HepG2 (cell line): ENCODE data around the gene HMGCS2. TPM values are rescaled to one million over a fixed set of nuclear protein-coding genes. Genes with fewer than 3 reads are reported as not detected.

Experiments
- ARNT2 ChIP-seq: sonication (generic); formaldehyde crosslinking; IDR thresholded peaks from 2 replicates; pipeline ENCODE4 v1.8.0; 2022; ENCODE audit warnings: mild to moderate bottlenecking, low read depth, missing genetic modification reagents, moderate library complexity
- CREM ChIP-seq, 2 experiments: sonication (generic) in 1 of 2; formaldehyde crosslinking in 1 of 2; IDR thresholded peaks; 2 replicates each; pipeline versions ENCODE4 v1.4.0 to v1.6.1; 2016 to 2020; ENCODE audit warnings: antibody characterized with exemption in 1 of 2, mild to moderate bottlenecking in 1 of 2, missing genetic modification reagents in 1 of 2
- DNMT1 ChIP-seq: sonication (generic); formaldehyde crosslinking; IDR thresholded peaks from 2 replicates; pipeline ENCODE4 v1.5.1; 2020; ENCODE audit warnings: mild to moderate bottlenecking, missing genetic modification reagents
- FOXP1 ChIP-seq, 2 experiments: fragments of 450-650 bp in 1 of 2; IDR thresholded peaks; 2 replicates each; pipeline ENCODE4 v1.6.1; 2017 to 2018; ENCODE audit warnings: antibody characterized with exemption in 1 of 2
- HNF4A ChIP-seq: sonication (generic); formaldehyde crosslinking; IDR thresholded peaks from 2 replicates; pipeline ENCODE4 v1.4.0; 2020; ENCODE audit warnings: missing genetic modification reagents
- MAFG ChIP-seq: sonication (generic); formaldehyde crosslinking; IDR thresholded peaks from 2 replicates; pipeline ENCODE4 v1.5.1; 2020; ENCODE audit warnings: mild to moderate bottlenecking, missing genetic modification reagents
- NCOR1 ChIP-seq: fragments of 200-600 bp; sonication (generic); IDR thresholded peaks from 2 replicates; pipeline ENCODE4 v1.7.0; 2017; ENCODE audit warnings: antibody characterized with exemption, low read length, borderline replicate concordance
- NFYB ChIP-seq: sonication (generic); formaldehyde crosslinking; IDR thresholded peaks from 2 replicates; pipeline ENCODE4 v1.4.0; 2020; ENCODE audit warnings: missing genetic modification reagents
- RFXAP ChIP-seq: sonication (generic); formaldehyde crosslinking; IDR thresholded peaks from 2 replicates; pipeline ENCODE4 v1.4.0; 2020; ENCODE audit warnings: missing genetic modification reagents, borderline replicate concordance
- SALL1 ChIP-seq: sonication (generic); formaldehyde crosslinking; IDR thresholded peaks from 2 replicates; pipeline ENCODE4 v1.8.0; 2022; ENCODE audit warnings: mild to moderate bottlenecking, missing genetic modification reagents
- SMC3 ChIP-seq: IDR thresholded peaks from 2 replicates; pipeline ENCODE4 v1.6.1; 2011; ENCODE audit warnings: low read length, improper control_type of control experiment
- SOX5 ChIP-seq: IDR thresholded peaks from 2 replicates; pipeline ENCODE4 v1.6.1; 2016; ENCODE audit warnings: borderline replicate concordance
- SP1 ChIP-seq, 2 experiments: fragments of 450-650 bp in 1 of 2; sonication (generic) in 1 of 2; formaldehyde crosslinking in 1 of 2; IDR thresholded peaks; 2 replicates each; pipeline versions ENCODE4 v1.4.0 to v1.6.1; 2016 to 2020; ENCODE audit warnings: missing genetic modification reagents in 1 of 2
- SSRP1 ChIP-seq: IDR thresholded peaks from 2 replicates; pipeline ENCODE4 v1.6.1; 2016; ENCODE audit warnings: control low read depth
- TBX2 ChIP-seq: sonication (generic); formaldehyde crosslinking; IDR thresholded peaks from 2 replicates; pipeline ENCODE4 v1.5.0; 2020; ENCODE audit warnings: missing genetic modification reagents, mild to moderate bottlenecking, borderline replicate concordance
- ZBTB7B ChIP-seq: sonication (generic); formaldehyde crosslinking; IDR thresholded peaks from 2 replicates; pipeline ENCODE4 v1.4.0; 2020; ENCODE audit warnings: missing genetic modification reagents
- ZNF264 ChIP-seq: sonication (generic); formaldehyde crosslinking; IDR thresholded peaks from 2 replicates; pipeline ENCODE4 v1.4.0; 2020; ENCODE audit warnings: missing genetic modification reagents
- ZNF337 ChIP-seq: sonication (generic); formaldehyde crosslinking; IDR thresholded peaks from 2 replicates; pipeline ENCODE4 v1.5.1; 2020; ENCODE audit warnings: missing genetic modification reagents, low read depth, mild to moderate bottlenecking, borderline replicate concordance
- ZNF33B ChIP-seq: sonication (generic); formaldehyde crosslinking; IDR thresholded peaks from 2 replicates; pipeline ENCODE4 v1.5.1; 2020; ENCODE audit warnings: mild to moderate bottlenecking, missing genetic modification reagents
- ZNF782 ChIP-seq: sonication (generic); formaldehyde crosslinking; IDR thresholded peaks from 2 replicates; pipeline ENCODE4 v1.4.0; 2020; ENCODE audit warnings: missing genetic modification reagents, mild to moderate bottlenecking, borderline replicate concordance
- polyA plus RNA-seq, 8 experiments: library from polyadenylated mRNA; depleted of rRNA in 3 of 8; stranded (reverse) in 7 of 8; unstranded in 1 of 8; fragments of >200 nt; fragmentation: Illumina TruSeq in 4 of 8; extraction: Trizol in 4 of 8; gene quantifications; 2 replicates each; pipeline versions ENCODE4 v1.2.1 to v1.2.3, GENCODE V29; 2011 to 2016; ENCODE audit warnings: low read depth in 4 of 8, missing spikeins in 1 of 8, mixed read lengths in 1 of 8; ENCODE audit not compliant: insufficient read depth in 1 of 8
- total RNA-seq, 5 experiments: library from RNA; depleted of rRNA; stranded (reverse); fragments of >200 nt; fragmentation: Illumina TruSeq; extraction: Trizol; gene quantifications; 2 replicates each; pipeline ENCODE4 v1.2.3, GENCODE V29; 2016; ENCODE audit warnings: low read depth in 1 of 5
- TF ChIP-seq, protein P1 (sequence below): sonication (generic); formaldehyde crosslinking; IDR thresholded peaks from 2 replicates; pipeline ENCODE4 v1.5.1; 2020; ENCODE audit warnings: mild to moderate bottlenecking, missing genetic modification reagents, borderline replicate concordance
- TF ChIP-seq, protein P2 (sequence below): sonication (generic); formaldehyde crosslinking; IDR thresholded peaks from one replicate; pipeline ENCODE4 v1.5.1; 2020; ENCODE audit warnings: mild to moderate bottlenecking, missing genetic modification reagents; ENCODE audit errors: not compliant biosample characterization

The HMGCS2 gene
- total and polyA plus RNA-seq, 2 of the 13 experiments (the other 11 are each of a cell fraction or from before 2014, with no cell fraction given) = 0.44 to 1.5 TPM

DNA sequence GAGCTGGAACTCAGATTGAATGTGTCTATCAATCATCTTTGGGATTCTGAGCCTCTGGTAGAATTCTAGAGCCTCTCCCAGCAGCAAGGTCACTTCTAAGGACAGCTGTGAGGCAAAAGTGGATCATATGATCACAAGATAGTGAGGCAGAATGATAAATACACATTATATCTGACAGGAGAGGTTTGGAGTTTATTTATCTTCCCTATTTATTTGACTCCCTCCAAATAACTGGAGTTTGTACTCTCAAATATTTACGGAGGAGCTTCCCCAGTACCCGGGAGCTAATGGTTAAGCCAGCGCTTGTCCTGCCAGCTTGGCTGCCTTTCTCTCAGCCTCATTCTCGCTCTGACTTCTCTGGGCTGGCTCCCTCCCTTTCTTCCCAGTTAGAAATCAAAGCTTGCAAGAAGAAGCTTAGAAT lies 2.3 kb downstream of the HMGCS2 start (continued):
- TF ChIP-seq, protein P1, sequence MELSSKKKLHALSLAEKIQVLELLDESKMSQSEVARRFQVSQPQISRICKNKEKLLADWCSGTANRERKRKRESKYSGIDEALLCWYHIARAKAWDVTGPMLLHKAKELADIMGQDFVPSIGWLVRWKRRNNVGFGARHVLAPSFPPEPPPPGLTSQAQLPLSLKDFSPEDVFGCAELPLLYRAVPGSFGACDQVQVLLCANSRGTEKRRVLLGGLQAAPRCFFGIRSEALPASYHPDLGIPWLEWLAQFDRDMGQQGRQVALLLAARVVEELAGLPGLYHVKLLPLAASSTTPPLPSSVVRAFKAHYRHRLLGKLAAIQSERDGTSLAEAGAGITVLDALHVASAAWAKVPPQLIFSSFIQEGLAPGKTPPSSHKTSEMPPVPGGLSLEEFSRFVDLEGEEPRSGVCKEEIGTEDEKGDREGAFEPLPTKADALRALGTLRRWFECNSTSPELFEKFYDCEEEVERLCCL (CRISPR knock-in tag) = no peak
- no peak for TF ChIP-seq NFYB (CRISPR knock-in tag)
- peak; percentile 72; the same call in 1 of the 2 replicates for TF ChIP-seq SOX5 (CRISPR knock-in tag)
- no peak for TF ChIP-seq FOXP1 (IDR thresholded peaks at IDR 0.05)
- peak; percentile 85 for TF ChIP-seq FOXP1 (CRISPR knock-in tag; IDR thresholded peaks at IDR 0.05)
- no peak for TF ChIP-seq SP1 (IDR thresholded peaks at IDR 0.05)
- no peak for TF ChIP-seq SP1 (CRISPR knock-in tag; IDR thresholded peaks at IDR 0.05)
- no peak for TF ChIP-seq DNMT1 (CRISPR knock-in tag)
- TF ChIP-seq CREM (IDR thresholded peaks at IDR 0.05) = peak; percentile 70; the same call in 1 of the 2 replicates
- no peak for TF ChIP-seq CREM (CRISPR knock-in tag; IDR thresholded peaks at IDR 0.05)
- TF ChIP-seq SMC3 = peak; percentile 18; the same call in 1 of the 2 replicates
- no peak for TF ChIP-seq SSRP1 (CRISPR knock-in tag)
- no peak; the same call in 1 of the 2 replicates for TF ChIP-seq ZBTB7B
- TF ChIP-seq SALL1 (CRISPR knock-in tag) = peak; percentile 93
- TF ChIP-seq ARNT2 (CRISPR knock-in tag) = no peak
- no peak for TF ChIP-seq ZNF337 (CRISPR knock-in tag)
- peak; percentile 61; the same call in 1 of the 2 replicates for TF ChIP-seq NCOR1
- no peak for TF ChIP-seq ZNF782 (CRISPR knock-in tag)
- peak; percentile 49; the same call in 1 of the 2 replicates for TF ChIP-seq ZNF264 (CRISPR knock-in tag)
- TF ChIP-seq, protein P2, sequence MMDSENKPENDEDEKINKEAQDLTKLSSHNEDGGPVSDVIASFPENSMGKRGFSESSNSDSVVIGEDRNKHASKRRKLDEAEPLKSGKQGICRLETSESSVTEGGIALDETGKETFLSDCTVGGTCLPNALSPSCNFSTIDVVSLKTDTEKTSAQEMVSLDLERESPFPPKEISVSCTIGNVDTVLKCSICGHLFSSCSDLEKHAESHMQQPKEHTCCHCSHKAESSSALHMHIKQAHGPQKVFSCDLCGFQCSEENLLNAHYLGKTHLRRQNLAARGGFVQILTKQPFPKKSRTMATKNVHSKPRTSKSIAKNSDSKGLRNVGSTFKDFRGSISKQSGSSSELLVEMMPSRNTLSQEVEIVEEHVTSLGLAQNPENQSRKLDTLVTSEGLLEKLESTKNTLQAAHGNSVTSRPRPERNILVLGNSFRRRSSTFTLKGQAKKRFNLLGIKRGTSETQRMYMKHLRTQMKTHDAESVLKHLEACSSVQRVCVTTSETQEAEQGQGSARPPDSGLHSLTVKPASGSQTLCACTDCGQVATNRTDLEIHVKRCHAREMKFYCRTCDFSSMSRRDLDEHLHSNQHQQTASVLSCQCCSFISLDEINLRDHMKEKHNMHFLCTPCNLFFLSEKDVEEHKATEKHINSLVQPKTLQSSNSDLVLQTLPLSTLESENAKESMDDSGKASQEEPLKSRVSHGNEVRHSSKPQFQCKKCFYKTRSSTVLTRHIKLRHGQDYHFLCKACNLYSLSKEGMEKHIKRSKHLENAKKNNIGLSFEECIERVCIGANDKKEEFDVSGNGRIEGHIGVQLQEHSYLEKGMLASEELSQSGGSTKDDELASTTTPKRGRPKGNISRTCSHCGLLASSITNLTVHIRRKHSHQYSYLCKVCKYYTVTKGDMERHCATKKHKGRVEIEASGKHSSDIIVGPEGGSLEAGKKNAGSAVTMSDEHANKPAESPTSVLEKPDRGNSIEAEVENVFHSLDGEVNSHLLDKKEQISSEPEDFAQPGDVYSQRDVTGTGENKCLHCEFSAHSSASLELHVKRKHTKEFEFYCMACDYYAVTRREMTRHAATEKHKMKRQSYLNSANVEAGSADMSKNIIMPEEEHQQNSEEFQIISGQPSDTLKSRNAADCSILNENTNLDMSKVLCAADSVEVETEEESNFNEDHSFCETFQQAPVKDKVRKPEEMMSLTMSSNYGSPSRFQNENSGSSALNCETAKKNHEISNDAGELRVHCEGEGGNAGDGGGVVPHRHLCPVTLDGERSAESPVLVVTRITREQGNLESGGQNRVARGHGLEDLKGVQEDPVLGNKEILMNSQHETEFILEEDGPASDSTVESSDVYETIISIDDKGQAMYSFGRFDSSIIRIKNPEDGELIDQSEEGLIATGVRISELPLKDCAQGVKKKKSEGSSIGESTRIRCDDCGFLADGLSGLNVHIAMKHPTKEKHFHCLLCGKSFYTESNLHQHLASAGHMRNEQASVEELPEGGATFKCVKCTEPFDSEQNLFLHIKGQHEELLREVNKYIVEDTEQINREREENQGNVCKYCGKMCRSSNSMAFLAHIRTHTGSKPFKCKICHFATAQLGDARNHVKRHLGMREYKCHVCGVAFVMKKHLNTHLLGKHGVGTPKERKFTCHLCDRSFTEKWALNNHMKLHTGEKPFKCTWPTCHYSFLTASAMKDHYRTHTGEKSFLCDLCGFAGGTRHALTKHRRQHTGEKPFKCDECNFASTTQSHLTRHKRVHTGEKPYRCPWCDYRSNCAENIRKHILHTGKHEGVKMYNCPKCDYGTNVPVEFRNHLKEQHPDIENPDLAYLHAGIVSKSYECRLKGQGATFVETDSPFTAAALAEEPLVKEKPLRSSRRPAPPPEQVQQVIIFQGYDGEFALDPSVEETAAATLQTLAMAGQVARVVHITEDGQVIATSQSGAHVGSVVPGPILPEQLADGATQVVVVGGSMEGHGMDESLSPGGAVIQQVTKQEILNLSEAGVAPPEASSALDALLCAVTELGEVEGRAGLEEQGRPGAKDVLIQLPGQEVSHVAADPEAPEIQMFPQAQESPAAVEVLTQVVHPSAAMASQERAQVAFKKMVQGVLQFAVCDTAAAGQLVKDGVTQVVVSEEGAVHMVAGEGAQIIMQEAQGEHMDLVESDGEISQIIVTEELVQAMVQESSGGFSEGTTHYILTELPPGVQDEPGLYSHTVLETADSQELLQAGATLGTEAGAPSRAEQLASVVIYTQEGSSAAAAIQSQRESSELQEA (CRISPR knock-in tag) = no peak
- TF ChIP-seq HNF4A = peak; percentile 84
- TF ChIP-seq MAFG (CRISPR knock-in tag) = no peak
- TF ChIP-seq RFXAP (CRISPR knock-in tag) = no peak
- TF ChIP-seq TBX2 (CRISPR knock-in tag) = peak; percentile 77; the same call in 1 of the 2 replicates
- TF ChIP-seq ZNF33B (CRISPR knock-in tag) = no peak
